GM12891 (cell line): ENCODE measurements around the gene AXDND1.
"Not testable (repeated sequence)": the region's sequence is repeated elsewhere in the genome, so short reads cannot be mapped to it uniquely, and the experiment has no call there.

Experiments
- DNase-seq: peaks from one replicate; pipeline ENCODE4 v3.0.0; 2011; ENCODE audit warnings: low spot score; ENCODE audit not compliant: insufficient read length
- FAIRE-seq: peaks from 2 replicates; lab custom pipeline; 2011; peaks lifted over from hg19 to GRCh38; lab: Jason Lieb, UNC
- PAX5 ChIP-seq: IDR thresholded peaks from 2 replicates; pipeline ENCODE4 v1.6.1; 2011; ENCODE audit warnings: low read length, moderate library complexity, mild to moderate bottlenecking; ENCODE audit not compliant: insufficient read depth, severe bottlenecking
- POLR2A ChIP-seq: IDR thresholded peaks from 2 replicates; pipeline ENCODE4 v1.6.1; 2011; ENCODE audit warnings: low read depth, low read length, control low read depth
- POLR2AphosphoS5 ChIP-seq: IDR thresholded peaks from 2 replicates; pipeline ENCODE4 v1.6.1; 2011; ENCODE audit warnings: low read depth, low read length, control low read depth
- POU2F2 ChIP-seq: IDR thresholded peaks from 2 replicates; pipeline ENCODE4 v1.6.1; 2011; ENCODE audit warnings: low read depth, mild to moderate bottlenecking, control low read depth, low read length, moderate library complexity
- SPI1 ChIP-seq: IDR thresholded peaks from 2 replicates; pipeline ENCODE4 v1.6.1; 2011; ENCODE audit warnings: low read depth, low read length, control low read depth
- TAF1 ChIP-seq: IDR thresholded peaks from 2 replicates; pipeline ENCODE4 v1.6.1; 2011; ENCODE audit warnings: low read depth, low read length, control low read depth

Gene AXDND1

GRCh38 chr1:179474713-179475112 is 108.9 kb downstream of the AXDND1 start:
- TF ChIP-seq POLR2AphosphoS5 (no peak), TAF1 (no peak)
- DNase-seq (no peak), FAIRE-seq (no peak)

- no peak for TF ChIP-seq POU2F2
- TF ChIP-seq PAX5: no peak
- TF ChIP-seq POLR2AphosphoS5: no peak
- TF ChIP-seq TAF1: no peak
- TF ChIP-seq POLR2A: no peak
- no peak for TF ChIP-seq SPI1
- no peak for FAIRE-seq
- no peak for DNase-seq
These were observed 110.7 kb downstream of the AXDND1 start for GRCh38 chr1:179476484-179476883.

- no peak for FAIRE-seq
- DNase-seq: no peak
- TF ChIP-seq POLR2A: no peak
- TF ChIP-seq POLR2AphosphoS5: no peak
- no peak for TF ChIP-seq PAX5
- no peak for TF ChIP-seq SPI1
- no peak for TF ChIP-seq POU2F2
These were observed 112.6 kb downstream of the AXDND1 start for GRCh38 chr1:179478370-179478769.

- FAIRE-seq: no peak
- TF ChIP-seq POU2F2 (no peak), TAF1 (no peak), POLR2A (no peak), POLR2AphosphoS5 (no peak), PAX5 (no peak), SPI1 (no peak)
- no peak for DNase-seq
These were observed 124.8 kb downstream of the AXDND1 start for GRCh38 chr1:179490611-179491010.

GRCh38 chr1:179493323-179493722 is 127.6 kb downstream of the AXDND1 start:
- DNase-seq: no peak
- no peak for FAIRE-seq
- TF ChIP-seq SPI1 (no peak), TAF1 (no peak), POLR2AphosphoS5 (no peak), POU2F2 (no peak), PAX5 (no peak), POLR2A (no peak)

GRCh38 chr1:179506199-179506598 is 140.4 kb downstream of the AXDND1 start:
- DNase-seq: no peak
- TF ChIP-seq SPI1 (no peak), POLR2A (no peak), PAX5 (no peak), POLR2AphosphoS5 (no peak), POU2F2 (no peak), TAF1 (no peak)
- FAIRE-seq: no peak

- TF ChIP-seq SPI1 (no peak), POLR2A (no peak), POLR2AphosphoS5 (no peak), TAF1 (no peak), PAX5 (no peak), POU2F2 (no peak)
- DNase-seq (no peak), FAIRE-seq (no peak)
These were observed 143.6 kb downstream of the AXDND1 start for GRCh38 chr1:179509384-179509783.

- DNase-seq: no peak
- TF ChIP-seq POLR2AphosphoS5 (no peak), SPI1 (peak; percentile 51; the same call in 1 of the 2 replicates)
- FAIRE-seq: peak; percentile 65
These were observed 144.3 kb downstream of the AXDND1 start for GRCh38 chr1:179510038-179510437.

- TF ChIP-seq POLR2AphosphoS5 (no peak), TAF1 (no peak), POU2F2 (no peak), PAX5 (no peak), POLR2A (no peak), SPI1 (no peak)
These were observed 151.4 kb downstream of the AXDND1 start for GRCh38 chr1:179516976-179517705.

GRCh38 chr1:179518544-179518943 is 152.8 kb downstream of the AXDND1 start:
- FAIRE-seq: not testable (repeated sequence)

More at GRCh38 chr1:179516976-179517705, 151.4 kb downstream of the AXDND1 start:
- FAIRE-seq: no peak
- DNase-seq: no peak

More at GRCh38 chr1:179518544-179518943, 152.8 kb downstream of the AXDND1 start:
- not testable (repeated sequence) for DNase-seq
